Testis (tissue), 2 donors: ENCODE results near the gene GALNT17.

ENCODE experiments used
- POLR2A ChIP-seq: fragments of 450-650 bp; IDR thresholded peaks from one replicate; pipeline ENCODE4 v1.6.1; 2017; ENCODE audit warnings: antibody characterized with exemption, mild to moderate bottlenecking, moderate library complexity
- TF ChIP-seq, protein P1 (sequence below), 3 experiments: fragments of 450-650 bp in 2 of 3; fragments of 200-600 bp in 1 of 3; sonication (generic) in 1 of 3; IDR thresholded peaks; one replicate each; pipeline ENCODE4 v1.5.1; 2016 to 2019; ENCODE audit warnings: antibody characterized with exemption in 3 of 3, mild to moderate bottlenecking in 2 of 3, moderate library complexity in 1 of 3

- TF ChIP-seq, protein P1, sequence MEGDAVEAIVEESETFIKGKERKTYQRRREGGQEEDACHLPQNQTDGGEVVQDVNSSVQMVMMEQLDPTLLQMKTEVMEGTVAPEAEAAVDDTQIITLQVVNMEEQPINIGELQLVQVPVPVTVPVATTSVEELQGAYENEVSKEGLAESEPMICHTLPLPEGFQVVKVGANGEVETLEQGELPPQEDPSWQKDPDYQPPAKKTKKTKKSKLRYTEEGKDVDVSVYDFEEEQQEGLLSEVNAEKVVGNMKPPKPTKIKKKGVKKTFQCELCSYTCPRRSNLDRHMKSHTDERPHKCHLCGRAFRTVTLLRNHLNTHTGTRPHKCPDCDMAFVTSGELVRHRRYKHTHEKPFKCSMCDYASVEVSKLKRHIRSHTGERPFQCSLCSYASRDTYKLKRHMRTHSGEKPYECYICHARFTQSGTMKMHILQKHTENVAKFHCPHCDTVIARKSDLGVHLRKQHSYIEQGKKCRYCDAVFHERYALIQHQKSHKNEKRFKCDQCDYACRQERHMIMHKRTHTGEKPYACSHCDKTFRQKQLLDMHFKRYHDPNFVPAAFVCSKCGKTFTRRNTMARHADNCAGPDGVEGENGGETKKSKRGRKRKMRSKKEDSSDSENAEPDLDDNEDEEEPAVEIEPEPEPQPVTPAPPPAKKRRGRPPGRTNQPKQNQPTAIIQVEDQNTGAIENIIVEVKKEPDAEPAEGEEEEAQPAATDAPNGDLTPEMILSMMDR (IDR thresholded peaks at IDR 0.05) = no peak
- TF ChIP-seq POLR2A = no peak
These were observed 194.7 kb downstream of the GALNT17 start for GRCh38 chr7:71326595-71326994.
